Heart left ventricle (tissue), 16 donors: ENCODE measurements around the gene NOSTRIN. TPM values are rescaled to one million over a fixed set of nuclear protein-coding genes. Genes with fewer than 3 reads are reported as not detected.

Experiments used
- ATAC-seq, 4 donors: fragments of 200-7000 bp; cut with Tn5 transposase; one replicate each; pipeline ENCODE4 v1.9.1; 2020 to 2022; ENCODE audit warnings: moderate library complexity in 4 of 4, mild to moderate bottlenecking in 3 of 4, moderate number of reproducible peaks in 1 of 4
- DNase-seq, 5 donors: peaks; one replicate each; pipeline ENCODE4 v3.0.0-alpha.2; 2020
- H3K27ac ChIP-seq, 12 donors: fragments of 200-600 bp; sonication (generic) in 4 of 12; one replicate each; pipeline versions ENCODE4 v1.5.0 to v1.8.0; 2016 to 2022; ENCODE audit warnings: mild to moderate bottlenecking in 2 of 12
- H3K27me3 ChIP-seq, 9 donors: fragments of 200-600 bp; sonication (generic) in 2 of 9; one replicate each; pipeline versions ENCODE4 v1.5.1 to v1.8.0; 2016 to 2022; ENCODE audit warnings: mild to moderate bottlenecking in 3 of 9
- H3K36me3 ChIP-seq, 9 donors: fragments of 200-600 bp; sonication (generic) in 2 of 9; one replicate each; pipeline versions ENCODE4 v1.5.0 to v1.8.0; 2018 to 2022; ENCODE audit warnings: mild to moderate bottlenecking in 2 of 9
- H3K4me1 ChIP-seq, 12 donors: fragments of 200-600 bp; sonication (generic) in 4 of 12; one replicate each; pipeline versions ENCODE4 v1.5.0 to v1.8.0; 2016 to 2022; ENCODE audit warnings: mild to moderate bottlenecking in 3 of 12
- H3K4me3 ChIP-seq, 12 donors: fragments of 200-600 bp; sonication (generic) in 4 of 12; one replicate each; pipeline versions ENCODE4 v1.5.0 to v1.8.0; 2017 to 2022; ENCODE audit warnings: mild to moderate bottlenecking in 9 of 12, moderate library complexity in 4 of 12
- H3K9me3 ChIP-seq, 12 donors: fragments of 200-600 bp; sonication (generic) in 4 of 12; one replicate each; pipeline versions ENCODE4 v1.5.0 to v1.8.0; 2016 to 2022; ENCODE audit warnings: mild to moderate bottlenecking in 1 of 12
- CTCF ChIP-seq, 12 donors: fragments of 200-600 bp; sonication (generic) in 4 of 12; IDR thresholded peaks; one replicate each; pipeline versions ENCODE4 v1.5.0 to v1.8.0; 2018 to 2022; ENCODE audit warnings: antibody characterized with exemption in 12 of 12, mild to moderate bottlenecking in 5 of 12
- POLR2A ChIP-seq, 2 donors: fragments of 450-650 bp; IDR thresholded peaks; one replicate each; pipeline ENCODE4 v1.6.1; 2017; ENCODE audit warnings: antibody characterized with exemption in 2 of 2, mild to moderate bottlenecking in 2 of 2, moderate library complexity in 2 of 2
- WGBS, 4 donors: extraction: QIAGEN DNeasy Blood & Tissue Kit in 2 of 4; methylation state at CpG; one replicate each; pipeline versions ENCODE4 v1.1.5 to v1.1.7; 2013 to 2018; 5-methylcytosine and 5-hydroxymethylcytosine counted together
- intact Hi-C, 10 donors: fragments of 100-400 bp; cut with DNase I; formaldehyde crosslinking; loops; one replicate each; pipeline versions ENCODE4 v1.11.1 to v1.14.2; 2022
- polyA plus RNA-seq, 2 donors: library from polyadenylated mRNA; stranded (reverse); fragments of 200-250 nt; gene quantifications; one replicate each; pipeline ENCODE4 v1.2.3, GENCODE V29; 2013
- total RNA-seq, 9 donors: library from RNA; depleted of rRNA in 2 of 9; stranded (reverse); fragments of >200 nt in 2 of 9; fragmentation: NEBNext Ultra II Directional in 3 of 9; extraction: Animal tissue kit (Norgen Biotek cat#: 25700) in 3 of 9; gene quantifications; one replicate each; pipeline versions ENCODE4 v1.1.0 to v1.2.4, GENCODE V29; 2016 to 2023
- donor health status: ischemic (EF 13 %, LVEDD 7.1; RV severe dilation, severe dysfunction).
- donor health status: healthy with polysubstance abuse.
- donor health status: DM: no; HTN: yes; CAD: no.
- donor health status: DM: no; HTN: no; CAD: no.
- donor health status: ischemic (EF 25% LVEDD 6.9; RV normal size, moderate dysfunction).
- donor health status: ischemic (EF 25% LVEDD 5.7; RV mildly dilated, moderate dysfunction).
- donor health status: healthy.
- donor health status: DM: yes; HTN: yes; CAD: no.
- donor health status: ischemic (EF 35%, LVEDD 5.7; RV mildly dilated, moderate dysfunction).
- donor health status: nonischemic (EF 11% LVEDD 7.7; RV severe dilation, severe dysfunction).
- donor health status: DM: yes; HTN: yes; CAD: no.
- donor health status: PGD.
- donor health status: ischemic (EF 29% LVEDD 5.4; RV normal size, mild dysfunction).
- donor health status: nonischemic (EF 23%, LVEDD 6.1; RV moderate dilation, normal function).

Gene NOSTRIN
- total and polyA plus RNA-seq, 11 donors = 8.2 to 19.1 (median 10.1) TPM

GRCh38 chr2:168814046-168814445 lies 11.6 kb downstream of the NOSTRIN start:
- ATAC-seq (no peak), DNase-seq (no peak)
- Histone ChIP-seq H3K27me3 (no peaks in the 10 kb centered on the region), H3K4me1 (peaks cover 0 to 52% (median 10%) of the 10 kb centered on the region in 12 donors), H3K9me3 (no peaks in the 10 kb centered on the region), H3K36me3 (peaks cover 0 to 5% (median 0%) of the 10 kb centered on the region in 9 donors), H3K27ac (no peak overlapping the region), H3K4me3 (no peak overlapping the region)
- 66 to 89% (median 87%) methylated on average over 2 of the region's 2 CpGs for WGBS, 4 donors
- intact Hi-C loops = no loop called here
- TF ChIP-seq POLR2A (IDR thresholded peaks at IDR 0.05) (no peak), CTCF (IDR thresholded peaks at IDR 0.05) (no peak)

- Histone ChIP-seq H3K9me3 (no peaks in the 10 kb centered on the region), H3K4me3 (no peak overlapping the region), H3K27me3 (no peaks in the 10 kb centered on the region), H3K36me3 (peaks cover 0 to 5% (median 0%) of the 10 kb centered on the region in 9 donors), H3K27ac (peak overlapping the region in 2 of 12 donors; percentile 15 to 27), H3K4me1 (peaks cover 0 to 55% (median 14%) of the 10 kb centered on the region in 12 donors)
- WGBS, 4 donors = 65 to 86% (median 84%) methylated on average over 1 of the region's 1 CpG
- ATAC-seq (peak in 1 of 4 donors; percentile 33), DNase-seq (no peak)
- no peak for TF ChIP-seq POLR2A (IDR thresholded peaks at IDR 0.05)
- TF ChIP-seq CTCF (IDR thresholded peaks at IDR 0.05) = no peak
- intact Hi-C loops = loop anchor here in 2 of 10 donors (5.0 kb wide), 2 partner anchors 38 to 43 kb away; no protein-coding TSS in a partner anchor
These were observed 12.8 kb downstream of the NOSTRIN start for GRCh38 chr2:168814939-168815907.

- no peak overlapping the region for H3K4me3 ChIP-seq
- DNase-seq (no peak), ATAC-seq (peak in 1 of 4 donors; percentile 43)
- TF ChIP-seq CTCF (IDR thresholded peaks at IDR 0.05) (no peak), POLR2A (IDR thresholded peaks at IDR 0.05) (no peak)
- no peak overlapping the region for H3K27ac ChIP-seq
- intact Hi-C loops = loop anchor here in 2 of 10 donors (5.0 kb wide), 2 partner anchors 39 to 44 kb away; no protein-coding TSS in a partner anchor
- no peaks in the 10 kb centered on the region for H3K9me3 ChIP-seq
- H3K4me1 ChIP-seq = peaks cover 0 to 45% (median 14%) of the 10 kb centered on the region in 12 donors
- H3K36me3 ChIP-seq = peaks cover 0 to 5% (median 0%) of the 10 kb centered on the region in 9 donors
- no peaks in the 10 kb centered on the region for H3K27me3 ChIP-seq
- 86 to 91% (median 88%) methylated on average over 3 of the region's 3 CpGs for WGBS, 4 donors
These were observed 13.9 kb downstream of the NOSTRIN start for GRCh38 chr2:168816369-168816768.
